ENCODE data around the gene ZFP36L2. TPM values are rescaled to one million over a fixed set of nuclear protein-coding genes. Genes with fewer than 3 reads are reported as not detected.

ZFP36L2 gene
- polyA plus RNA-seq, 3 donors = 76.9 to 90.8 (median 86.7) TPM

GRCh38 chr2:43250015-43250414 lies 23.6 kb upstream of the ZFP36L2 start:
- DNase-seq (ENCODE audit: low read depth in 3 of 3, low spot score in 2 of 3) = no peak

DNA sequence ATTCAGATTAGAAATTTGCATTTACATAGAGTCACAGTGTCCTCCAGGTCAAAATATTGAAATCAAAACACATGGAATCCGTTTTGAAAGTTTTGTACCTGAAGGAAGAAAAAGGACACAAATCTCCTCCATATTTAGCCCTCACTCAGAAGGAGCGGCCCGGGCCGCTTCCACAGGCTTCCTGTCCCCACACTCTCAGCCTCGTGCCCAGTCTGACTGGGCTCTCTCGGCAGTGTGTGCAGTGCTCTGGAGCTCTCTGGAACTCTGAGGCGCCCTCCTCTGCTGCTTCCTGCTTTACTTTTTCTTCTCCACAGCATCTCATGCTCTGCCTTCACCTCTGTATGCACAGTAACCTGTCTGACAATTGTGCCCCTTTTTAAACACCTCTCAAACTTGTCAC lies 22.2 kb upstream of the ZFP36L2 start:
- DNase-seq (ENCODE audit: low read depth in 3 of 3, low spot score in 2 of 3) = no peak

DNA sequence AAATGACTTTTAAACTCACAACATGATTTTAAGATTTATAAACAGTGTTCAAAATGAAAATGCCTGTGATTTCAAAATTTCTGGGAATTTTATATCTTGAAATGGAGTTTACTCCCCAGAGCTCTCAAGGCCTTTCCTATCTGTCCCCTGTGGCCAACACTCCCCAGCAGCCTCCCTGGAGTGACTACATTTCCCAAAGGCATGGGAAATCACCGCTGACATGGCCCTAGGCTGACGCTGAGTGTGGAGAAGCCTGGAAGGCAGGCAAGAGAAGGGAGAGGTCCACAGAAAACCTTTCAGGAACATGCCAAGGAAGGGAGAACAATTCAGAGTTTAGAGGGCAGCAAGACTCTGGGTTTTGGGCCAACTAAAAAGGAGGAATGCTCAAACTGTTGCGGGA lies 20.2 kb upstream of the ZFP36L2 start:
- no peak for DNase-seq (ENCODE audit: low read depth in 3 of 3, low spot score in 2 of 3)

DNA sequence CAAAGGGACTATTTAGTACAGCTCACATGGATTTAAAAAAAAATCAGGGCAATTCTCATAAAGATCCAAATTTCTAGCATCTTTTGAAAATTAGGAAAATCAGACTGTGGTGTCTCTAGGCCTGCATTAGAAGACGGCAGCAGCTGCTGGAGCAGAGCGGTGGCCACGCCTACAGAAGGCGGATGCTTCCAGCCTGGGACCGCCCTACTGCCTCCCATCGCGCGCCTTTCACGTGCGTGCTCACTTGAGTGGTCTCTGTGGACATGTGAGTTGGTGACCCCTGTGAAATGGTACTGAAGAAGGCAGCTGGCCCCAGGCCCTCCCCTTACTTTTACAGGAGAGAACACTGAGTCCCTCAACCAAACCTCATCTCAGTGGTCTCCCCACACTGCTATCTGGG lies 15.2 kb upstream of the ZFP36L2 start:
- no peak for DNase-seq (ENCODE audit: low read depth in 3 of 3, low spot score in 2 of 3)

DNA sequence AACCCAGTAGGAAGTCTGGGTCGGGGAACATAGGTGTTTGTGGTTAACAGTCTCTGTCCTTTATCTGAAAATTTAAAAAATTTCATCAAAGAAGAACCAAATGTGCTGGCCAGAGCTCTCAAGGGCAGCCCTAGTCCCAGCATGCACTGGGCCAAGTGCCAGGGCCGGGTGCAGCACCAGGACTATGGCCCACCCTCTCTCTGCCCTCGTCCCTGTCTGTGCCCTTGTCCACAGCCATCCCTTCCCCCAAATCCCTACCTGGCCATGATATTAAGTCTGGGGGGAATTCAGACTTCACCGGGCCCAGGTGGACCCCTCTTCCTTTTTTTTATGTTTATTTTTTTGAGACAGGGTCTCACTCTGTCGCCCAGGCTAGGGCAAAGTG lies 14.4 kb upstream of the ZFP36L2 start:
- no peak for DNase-seq (ENCODE audit: low read depth in 3 of 3, low spot score in 2 of 3)

- no peak for DNase-seq (ENCODE audit: low read depth in 3 of 3, low spot score in 2 of 3)
Measured at GRCh38 chr2:43239981-43240765, 13.8 kb upstream of the ZFP36L2 start.

GRCh38 chr2:43238813-43239212 lies 12.4 kb upstream of the ZFP36L2 start:
- DNase-seq (ENCODE audit: low read depth in 3 of 3, low spot score in 2 of 3) = no peak

DNA sequence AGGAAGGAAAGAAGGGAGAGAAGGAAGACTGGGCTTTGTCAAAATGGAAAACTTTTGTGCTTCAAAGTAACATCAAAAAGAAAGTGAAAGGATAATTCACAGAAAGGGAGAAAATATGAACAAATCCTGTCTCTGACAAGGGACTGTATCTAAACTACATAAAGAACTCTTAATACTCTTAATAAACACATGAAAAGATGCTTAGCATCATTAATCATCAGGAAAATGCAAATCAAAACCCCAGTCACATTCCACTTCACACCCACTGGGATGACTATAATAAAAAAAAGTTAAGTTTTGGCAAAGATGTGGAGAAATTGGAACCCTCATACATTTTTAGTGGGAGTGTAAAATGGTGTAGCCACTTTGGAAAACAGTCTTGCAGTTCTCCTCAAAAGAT lies 11.8 kb upstream of the ZFP36L2 start:
- DNase-seq (ENCODE audit: low read depth in 3 of 3, low spot score in 2 of 3) = no peak

DNA sequence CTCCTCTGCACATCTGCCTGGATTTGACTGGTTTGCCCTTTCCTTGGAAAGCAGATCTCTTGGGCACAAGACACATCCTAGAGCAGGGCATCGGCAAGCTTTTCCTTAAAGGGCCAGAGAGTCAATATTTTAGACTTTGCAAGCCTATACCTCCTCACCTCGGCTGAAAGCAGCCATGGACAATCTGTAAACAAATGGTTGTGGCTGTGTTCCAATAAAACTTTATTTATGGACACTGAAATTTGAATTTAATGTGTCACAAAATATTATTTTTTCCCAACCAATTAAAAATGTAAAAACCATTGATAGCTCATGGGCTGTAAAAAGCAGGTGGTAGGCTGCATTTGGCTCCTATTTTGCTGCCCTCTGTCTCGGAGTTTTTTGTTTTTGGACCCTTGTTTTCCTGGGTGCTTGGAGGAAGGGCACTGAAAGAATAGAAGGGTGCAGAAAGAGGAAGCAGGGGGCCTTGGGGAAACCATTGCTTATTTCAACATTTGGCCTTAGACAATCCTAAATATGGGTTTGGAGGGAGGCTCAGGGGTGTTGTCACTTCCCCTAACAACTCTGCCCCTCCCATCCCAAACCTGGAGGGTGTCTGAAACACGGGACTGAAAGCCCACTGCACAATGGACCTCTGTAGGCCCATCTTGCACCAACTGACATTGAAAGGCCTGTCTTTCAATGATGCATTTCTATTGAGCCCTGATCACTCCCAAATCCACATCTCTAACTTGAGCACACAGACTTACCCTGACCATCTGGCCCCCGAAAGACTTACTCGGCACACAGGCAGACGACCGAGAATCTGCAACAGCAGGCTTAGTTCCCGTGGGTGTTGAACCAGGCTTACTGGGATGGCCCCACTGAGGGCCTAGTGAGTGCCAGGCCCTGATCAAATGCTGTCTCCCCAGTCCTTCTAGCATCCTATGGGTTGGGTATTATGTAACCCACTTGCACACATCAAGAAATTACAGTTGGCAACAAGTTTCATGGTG lies 7.1 kb upstream of the ZFP36L2 start:
- no peak for DNase-seq (ENCODE audit: low read depth in 3 of 3, low spot score in 2 of 3)

DNA sequence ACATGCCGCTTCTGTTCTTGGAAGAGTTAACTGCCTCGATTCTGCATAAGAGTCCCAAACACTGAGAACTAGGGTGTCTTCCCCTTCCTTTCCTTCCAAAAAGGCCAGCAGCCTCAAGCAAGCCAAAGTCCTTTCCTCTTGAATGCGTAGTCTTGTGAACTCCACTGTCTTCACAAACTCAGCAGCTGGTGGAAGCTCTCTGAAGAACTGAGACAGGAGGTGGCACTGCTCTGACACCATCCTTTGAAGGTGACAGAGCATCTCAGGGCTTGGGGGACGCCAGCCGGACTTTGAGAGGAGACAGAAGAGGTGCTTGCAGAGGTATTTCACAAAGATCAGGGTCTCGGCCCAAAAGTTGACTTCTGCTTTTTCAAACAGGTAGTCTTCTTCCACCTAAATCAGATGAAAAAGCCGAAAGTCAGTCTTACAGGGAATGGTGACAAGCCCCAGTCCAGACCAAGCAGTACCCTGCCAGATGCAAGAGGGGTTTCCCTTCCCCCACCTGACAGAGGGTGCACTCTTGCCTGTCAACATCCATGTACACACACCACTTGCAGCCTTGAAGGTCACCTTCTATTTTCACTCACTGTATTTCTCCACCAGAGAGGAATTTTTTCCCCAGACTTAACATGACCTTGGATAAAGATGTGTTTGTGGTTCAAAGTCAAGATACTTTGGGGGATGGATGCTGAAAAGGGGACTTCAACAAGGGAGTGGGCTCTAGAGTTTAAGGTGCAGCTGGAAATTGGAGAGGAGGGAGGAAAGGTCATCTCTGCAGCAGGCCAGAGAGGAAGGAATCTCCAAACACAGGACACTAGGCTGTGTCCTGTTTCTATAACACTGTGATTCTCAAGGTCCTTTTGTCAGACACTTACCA lies 4.8 kb upstream of the ZFP36L2 start:
- DNase-seq (ENCODE audit: low read depth in 3 of 3, low spot score in 2 of 3) = no peak

- no peak for DNase-seq (ENCODE audit: low read depth in 3 of 3, low spot score in 2 of 3)
Measured at GRCh38 chr2:43230351-43230885, 4.0 kb upstream of the ZFP36L2 start.

GRCh38 chr2:43228756-43229659 lies 2.6 kb upstream of the ZFP36L2 start:
- no peak for DNase-seq (ENCODE audit: low read depth in 3 of 3, low spot score in 2 of 3)

DNA sequence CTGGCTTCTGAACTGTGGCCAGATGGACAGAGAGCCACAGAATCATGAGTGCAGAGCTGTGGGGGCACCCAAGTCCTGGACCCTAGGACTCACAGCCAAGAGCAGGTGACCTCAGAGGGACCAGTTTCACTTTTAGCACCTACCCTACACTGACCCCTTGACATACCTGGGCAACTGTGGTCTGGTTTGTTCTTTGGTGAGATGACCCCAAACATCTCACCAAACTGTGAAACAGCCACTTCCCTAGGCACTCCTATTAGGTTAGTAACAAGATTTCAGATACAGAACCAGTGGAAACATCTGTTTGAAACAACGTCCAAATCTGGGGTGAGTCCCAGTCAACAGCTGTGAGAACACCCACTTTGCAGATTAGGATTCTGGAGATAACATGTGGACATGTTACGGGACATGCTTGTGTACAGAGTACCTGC lies 1.9 kb upstream of the ZFP36L2 start:
- DNase-seq (ENCODE audit: low read depth in 3 of 3, low spot score in 2 of 3) = no peak

- DNase-seq (ENCODE audit: low read depth in 3 of 3, low spot score in 2 of 3) = no peak
Measured at GRCh38 chr2:43227830-43228281, 1.4 kb upstream of the ZFP36L2 start.

- DNase-seq (ENCODE audit: low read depth in 3 of 3, low spot score in 2 of 3) = peak in 1 of 3 donors; percentile 54
Measured at GRCh38 chr2:43226955-43227829, 786 bp upstream of the ZFP36L2 start.

DNA sequence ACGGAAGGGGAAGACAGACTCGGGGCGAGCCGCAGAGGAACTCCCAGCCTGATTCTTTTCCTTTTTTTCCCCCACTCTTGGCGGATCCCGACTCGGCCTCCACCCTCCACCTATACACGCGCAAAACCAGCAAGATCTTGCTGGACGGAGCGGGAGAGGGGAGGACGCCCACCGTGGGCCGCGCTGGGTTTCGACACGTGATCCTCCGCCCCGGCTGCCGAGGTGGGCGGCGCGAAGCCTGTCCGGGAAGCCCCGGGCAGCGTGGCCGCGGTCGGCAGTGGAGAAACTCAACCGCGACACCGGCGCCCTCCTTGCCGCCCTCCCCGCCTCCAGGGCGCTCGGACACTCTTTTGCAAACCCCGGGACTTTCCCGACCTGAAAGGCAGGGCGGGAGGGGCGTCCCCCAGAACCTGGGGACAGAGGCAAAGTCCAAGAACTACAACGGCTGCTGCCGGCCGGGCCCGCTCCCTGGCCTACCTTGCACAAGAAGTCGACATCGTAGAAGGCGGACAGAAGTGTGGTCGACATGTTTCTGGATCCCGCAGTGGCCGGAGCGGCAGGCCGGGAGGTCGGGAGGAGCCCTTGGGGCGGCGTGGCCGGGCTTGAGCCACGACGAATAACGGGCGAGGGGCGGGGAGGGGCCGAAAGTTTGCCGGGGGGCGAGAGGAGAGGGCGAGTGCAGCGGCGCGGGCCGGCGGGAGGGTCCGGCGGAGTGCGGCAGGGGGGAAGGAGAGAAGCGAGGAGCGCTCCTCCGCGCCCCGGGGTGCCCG lies 433 bp downstream of the ZFP36L2 start:
- DNase-seq (ENCODE audit: low read depth in 3 of 3, low spot score in 2 of 3) = peak in 1 of 3 donors; percentile 45

DNA sequence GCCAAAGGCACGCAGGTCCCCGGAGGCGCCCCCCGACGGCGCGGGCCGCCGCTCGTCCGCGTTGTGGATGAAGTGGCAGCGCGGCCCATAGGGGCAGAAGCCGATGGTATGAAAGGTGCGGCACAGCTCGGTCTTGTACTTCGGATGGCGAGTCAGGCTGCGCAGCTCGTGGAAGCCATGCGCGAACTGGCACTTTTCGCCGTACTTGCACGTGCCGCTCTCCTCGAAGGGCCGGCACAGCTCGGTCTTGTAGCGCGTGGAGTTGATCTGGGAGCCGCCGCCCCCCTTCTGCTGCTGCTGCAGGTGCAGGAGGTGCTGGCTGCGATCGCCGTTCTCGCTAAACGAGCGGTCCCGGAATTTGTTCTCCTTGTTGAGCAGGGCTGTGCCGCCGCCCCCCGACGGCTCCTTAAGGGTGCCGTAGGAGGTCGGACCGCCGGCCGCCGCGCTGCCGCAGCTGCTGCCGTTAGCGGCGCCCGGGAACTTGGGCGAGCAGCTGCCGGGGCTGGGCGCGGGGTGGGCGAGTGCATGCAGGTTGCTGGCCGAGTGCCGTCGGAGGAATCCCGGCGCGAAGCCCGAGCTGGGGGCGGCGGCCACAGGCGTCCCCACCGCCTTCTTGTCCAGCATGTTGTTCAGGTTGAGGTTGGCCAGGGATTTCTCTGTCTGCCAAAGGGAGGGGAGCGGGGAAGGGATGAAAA lies 1.2 kb downstream of the ZFP36L2 start:
- peak in 1 of 3 donors; percentile 36 for DNase-seq (ENCODE audit: low read depth in 3 of 3, low spot score in 2 of 3)
